GM12878 (cell line): ENCODE results near the gene FIGLA. TPM values are rescaled to one million over a fixed set of nuclear protein-coding genes. Genes with fewer than 3 reads are reported as not detected.

ENCODE experiments used
- ATAC-seq: fragments of 200-7000 bp; cut with Tn5 transposase; 3 replicates; pipeline ENCODE4 v1.9.1; 2020; ENCODE audit warnings: mild to moderate bottlenecking, moderate library complexity
- BruUV-seq: library from RNA; stranded (reverse); fragments of 400-500 nt; replicated peaks from 2 replicates; lab custom pipeline; 2021; lab: Mats Ljungman, UMichigan
- CTCF ChIA-PET: fragments of 300-600 bp; sonication (Branson Sonifier 250); formaldehyde crosslinking; extraction: SDS; loops from one replicate; lab custom pipeline; 2021; ENCODE audit warnings: inconsistent platforms; lab: Yijun Ruan, JAX
- POLR2A ChIA-PET: fragments of 350-600 bp; formaldehyde crosslinking; extraction: SDS; loops from one replicate; lab custom pipeline; 2021; ENCODE audit warnings: inconsistent platforms; lab: Charles Lee
- RAD21 ChIA-PET: fragments of 300-600 bp; sonication (Branson Sonifier 250); formaldehyde crosslinking; loops from one replicate; lab custom pipeline; 2023; ENCODE audit warnings: antibody characterized with exemption; ENCODE audit not compliant: unreplicated experiment; lab: Charles Lee
- SMC1A ChIA-PET: fragments of 300-600 bp; sonication (Branson Sonifier 250); formaldehyde crosslinking; loops from one replicate; lab custom pipeline; 2023; ENCODE audit not compliant: unreplicated experiment, uncharacterized antibody; lab: Charles Lee
- DNase-seq: peaks from one replicate; pipeline ENCODE4 v3.0.0-alpha.2; 2011; ENCODE audit warnings: low read depth, low spot score
- FAIRE-seq: peaks from 3 replicates; lab custom pipeline; 2011; peaks lifted over from hg19 to GRCh38; lab: Jason Lieb, UNC
- H2AFZ ChIP-seq: 2 replicates; pipeline ENCODE4 v1.6.0; 2011; ENCODE audit warnings: low read depth, low read length, control low read depth; ENCODE audit not compliant: control insufficient read depth
- H3K27ac ChIP-seq: 2 replicates; pipeline ENCODE4 v1.5.1; 2011; ENCODE audit warnings: control low read depth; ENCODE audit not compliant: control insufficient read depth, insufficient read depth
- H3K27me3 ChIP-seq, 2 experiments: replicated peaks in 1 of 2; 2 replicates each; pipeline versions ENCODE4 v1.6.0 to v1.6.1; 2011; ENCODE audit warnings: low read length in 1 of 2; ENCODE audit not compliant: control insufficient read depth in 2 of 2, insufficient read depth in 2 of 2
- H3K36me3 ChIP-seq, 2 experiments: 2 replicates each; pipeline ENCODE4 v1.5.1; 2011; ENCODE audit warnings: low read length in 1 of 2; ENCODE audit not compliant: control insufficient read depth in 2 of 2, insufficient read depth in 2 of 2
- H3K4me1 ChIP-seq: 2 replicates; pipeline ENCODE4 v1.6.1; 2011; ENCODE audit warnings: mild to moderate bottlenecking, low read length, moderate library complexity, mixed read lengths; ENCODE audit not compliant: control insufficient read depth, insufficient read depth
- H3K4me2 ChIP-seq: 2 replicates; pipeline ENCODE4 v1.6.0; 2011; ENCODE audit warnings: control low read depth; ENCODE audit not compliant: control insufficient read depth, insufficient read depth
- H3K4me3 ChIP-seq: fragments of 200-600 bp; sonication (generic); 2 replicates; pipeline ENCODE4 v1.5.1; 2016
- H3K79me2 ChIP-seq: 2 replicates; pipeline ENCODE4 v1.6.0; 2011; ENCODE audit warnings: low read length; ENCODE audit not compliant: control insufficient read depth, insufficient read depth
- H3K9ac ChIP-seq: 2 replicates; pipeline ENCODE4 v1.8.0; 2011; ENCODE audit warnings: low read length, control low read depth, mixed read lengths; ENCODE audit not compliant: control insufficient read depth, insufficient read depth
- H3K9me3 ChIP-seq: replicated peaks from 3 replicates; pipeline ENCODE4 v1.5.1; 2011; ENCODE audit warnings: mild to moderate bottlenecking, low read length; ENCODE audit not compliant: control insufficient read depth, insufficient read depth
- H4K20me1 ChIP-seq: 2 replicates; pipeline ENCODE4 v1.6.0; 2011; ENCODE audit not compliant: control insufficient read depth, insufficient read depth
- CHD1 ChIP-seq: IDR thresholded peaks from 2 replicates; pipeline ENCODE4 v1.6.1; 2012; ENCODE audit warnings: low read depth, low read length, improper control_type of control experiment
- CTCF ChIP-seq, 3 experiments: IDR thresholded peaks in 2 of 3; conservative IDR thresholded peaks in 1 of 3; 2 replicates each; pipeline ENCODE4 v1.5.1; 2011; ENCODE audit warnings: low read depth in 3 of 3, low read length in 3 of 3, mild to moderate bottlenecking in 3 of 3, control low read depth in 2 of 3, moderate library complexity in 2 of 3, inconsistent platforms in 1 of 3, mixed read lengths in 1 of 3; ENCODE audit not compliant: control insufficient read depth in 2 of 3, insufficient read depth in 1 of 3; ENCODE audit errors: extremely low read depth in 1 of 3
- ESRRA ChIP-seq: IDR thresholded peaks from 2 replicates; pipeline ENCODE4 v1.6.1; 2012; ENCODE audit warnings: mild to moderate bottlenecking, low read length, improper control_type of control experiment
- FOXK2 ChIP-seq: fragments of 450-650 bp; IDR thresholded peaks from 2 replicates; pipeline ENCODE4 v1.6.1; 2017; ENCODE audit warnings: mild to moderate bottlenecking, moderate library complexity
- HCFC1 ChIP-seq: fragments of 150-350 bp; IDR thresholded peaks from 2 replicates; pipeline ENCODE4 v1.6.1; 2014; ENCODE audit warnings: low read length
- PAX5 ChIP-seq: IDR thresholded peaks from 2 replicates; pipeline ENCODE4 v1.6.1; 2011; ENCODE audit warnings: low read depth, low read length, borderline replicate concordance
- PKNOX1 ChIP-seq: fragments of 450-650 bp; IDR thresholded peaks from 2 replicates; pipeline ENCODE4 v1.6.1; 2016; ENCODE audit warnings: mild to moderate bottlenecking
- RFX5 ChIP-seq: IDR thresholded peaks from 2 replicates; pipeline ENCODE4 v1.6.1; 2011; ENCODE audit warnings: low read depth, low read length, improper control_type of control experiment
- SMC3 ChIP-seq: IDR thresholded peaks from 2 replicates; pipeline ENCODE4 v1.6.1; 2011; ENCODE audit warnings: low read length, improper control_type of control experiment, borderline replicate concordance
- SPI1 ChIP-seq: IDR thresholded peaks from 2 replicates; pipeline ENCODE4 v1.6.1; 2011; ENCODE audit warnings: low read depth, mild to moderate bottlenecking, low read length, moderate library complexity, borderline replicate concordance; ENCODE audit not compliant: insufficient read depth
- STAT3 ChIP-seq: IDR thresholded peaks from 2 replicates; pipeline ENCODE4 v1.6.1; 2011; ENCODE audit warnings: low read depth, low read length, improper control_type of control experiment
- SUZ12 ChIP-seq: fragments of 200-600 bp; sonication (generic); IDR thresholded peaks from one replicate; pipeline ENCODE4 v1.6.1; 2018; ENCODE audit warnings: antibody characterized with exemption, mild to moderate bottlenecking; ENCODE audit not compliant: unreplicated experiment
- WRNIP1 ChIP-seq: IDR thresholded peaks from 2 replicates; pipeline ENCODE4 v1.6.1; 2011; ENCODE audit warnings: low read depth, low read length, improper control_type of control experiment, borderline replicate concordance
- ZNF384 ChIP-seq: IDR thresholded peaks from 2 replicates; pipeline ENCODE4 v1.6.1; 2012; ENCODE audit warnings: low read depth, mild to moderate bottlenecking, low read length, improper control_type of control experiment, borderline replicate concordance
- ZNF622 ChIP-seq: fragments of 450-650 bp; IDR thresholded peaks from 2 replicates; pipeline ENCODE4 v1.6.1; 2017; ENCODE audit warnings: mild to moderate bottlenecking, inconsistent platforms
- WGBS: methylation state at CpG from one replicate; pipeline ENCODE4 v1.1.6; 2016; ENCODE audit warnings: low lambda C conversion rate; ENCODE audit not compliant: insufficient replicate concordance, insufficient coverage; ENCODE audit errors: missing lambda C conversion rate; 5-methylcytosine and 5-hydroxymethylcytosine counted together
- in situ Hi-C: fragments of 300-500 bp; cut with MboI; formaldehyde crosslinking; loops from 9 replicates; pipeline ENCODE4 v1.14.3; 2018; ENCODE audit warnings: mixed read lengths
- intact Hi-C: fragments of 100-400 bp; cut with micrococcal nuclease; formaldehyde crosslinking; loops from one replicate; pipeline ENCODE4 v1.14.2; 2022; ENCODE audit not compliant: unreplicated experiment
- polyA plus RNA-seq, 11 experiments: library from polyadenylated mRNA; depleted of rRNA in 4 of 11; unstranded in 6 of 11; stranded (reverse) in 5 of 11; fragments of >200 nt; fragmentation: Nextera tagmentation in 4 of 11; fragmentation: Illumina TruSeq in 1 of 11; extraction: Ambion mirVana in 4 of 11; extraction: Trizol in 1 of 11; gene quantifications; 1 replicate in 1 of 11; 2 replicates in 10 of 11; pipeline versions ENCODE4 v1.2.1 to v1.2.3, GENCODE V29; 2011 to 2016; ENCODE audit warnings: inconsistent platforms in 2 of 11, missing spikeins in 2 of 11, low read depth in 1 of 11
- total RNA-seq, 4 experiments: library from RNA; depleted of rRNA in 3 of 4; stranded (reverse); fragments of >200 nt in 3 of 4; fragmentation: Illumina TruSeq in 1 of 4; extraction: Trizol in 1 of 4; gene quantifications; 2 replicates each; pipeline versions ENCODE4 v1.2.1 to v1.2.3, GENCODE V29; 2013 to 2021

The FIGLA gene
- total and polyA plus RNA-seq, 10 of the 15 experiments (the other 5 are each of a cell fraction or from before 2014, with no cell fraction given) = not detected

GRCh38 chr2:70730730-70731129 is 59.7 kb downstream of the FIGLA start:
- H3K9ac ChIP-seq = no peak overlapping the region
- FAIRE-seq = no peak
- TF ChIP-seq SPI1 (no peak), ESRRA (no peak), FOXK2 (no peak), PKNOX1 (no peak), CHD1 (no peak), SUZ12 (no peak), PAX5 (no peak), CTCF (IDR thresholded peaks at IDR 0.05 in 2 of 3, conservative IDR thresholded peaks at IDR 0.05 in 1 of 3; ENCODE audit: control insufficient read depth in 2 of 3, extremely low read depth in 1 of 3, insufficient read depth in 1 of 3, low read depth in 3 of 3, low read length in 3 of 3) (no peak), STAT3 (no peak), ZNF384 (no peak), HCFC1 (no peak), RFX5 (no peak), WRNIP1 (no peak), ZNF622 (no peak), SMC3 (no peak)
- TF ChIP-seq, all 136 proteins: peak for 0
- no peak overlapping the region for H2AFZ ChIP-seq
- ATAC-seq = no peak
- in situ Hi-C loops = no loop called here
- POLR2A ChIA-PET = no interaction called here
- no peak overlapping the region for H3K4me3 ChIP-seq
- H3K27ac ChIP-seq = no peak overlapping the region
- WGBS = 27% methylated on average over 2 of the region's 2 CpGs
- H3K4me2 ChIP-seq = no peak overlapping the region
- intact Hi-C loops = no loop called here
- no TSS peak for BruUV-seq
- H4K20me1 ChIP-seq = no peaks in the 10 kb centered on the region
- RAD21 ChIA-PET = no interaction called here
- no peaks in the 10 kb centered on the region; a peak in 1 of 4 replicates for H3K27me3 ChIP-seq
- SMC1A ChIA-PET = no interaction called here
- no peaks in the 10 kb centered on the region for H3K36me3 ChIP-seq
- CTCF ChIA-PET = no interaction called here
- H3K9me3 ChIP-seq = no peaks in the 10 kb centered on the region
- no peaks in the 10 kb centered on the region for H3K4me1 ChIP-seq
- DNase-seq = no peak
- no peaks in the 10 kb centered on the region for H3K79me2 ChIP-seq
